ENCODE measurements around the gene DTNA.
"Not testable (repeated sequence)": the region's sequence is repeated elsewhere in the genome, so short reads cannot be mapped to it uniquely, and the experiment has no call there.

Gene DTNA

DNA sequence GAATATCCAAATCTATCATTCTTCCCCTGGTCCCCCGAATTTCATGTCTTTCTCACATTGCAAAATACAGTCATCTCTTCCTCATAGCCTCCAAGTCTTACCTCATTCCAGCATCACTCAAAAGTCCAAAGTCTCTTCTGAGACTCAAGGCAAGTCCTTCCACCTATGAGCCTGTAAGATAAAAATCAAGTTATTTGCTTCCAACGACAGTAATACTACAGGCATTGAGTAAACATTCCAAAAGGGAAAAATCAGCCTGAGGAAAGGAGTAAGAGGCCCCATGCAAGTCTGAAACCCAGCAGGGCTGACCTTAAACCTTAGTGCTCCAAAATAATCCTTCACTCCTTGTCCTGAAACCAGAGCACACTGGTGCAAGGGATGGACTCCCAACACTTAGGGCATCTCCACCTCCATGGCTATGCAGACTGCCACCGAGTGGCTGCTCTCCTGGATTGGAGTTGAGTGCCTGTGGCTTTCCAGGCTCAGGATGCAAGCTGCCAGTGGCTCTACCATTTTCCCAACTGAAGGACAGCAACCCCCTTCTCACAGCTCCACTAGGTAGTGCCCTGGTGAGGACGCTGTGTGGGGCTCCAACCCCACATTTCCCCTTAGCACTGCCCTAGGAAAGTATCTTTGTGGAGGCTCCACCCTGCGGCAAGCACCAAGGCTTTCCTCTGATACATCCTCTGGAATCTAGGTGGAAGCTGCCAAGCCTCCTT, 16.3 kb downstream of the DTNA start:
- DNase-seq: no peak

DNA sequence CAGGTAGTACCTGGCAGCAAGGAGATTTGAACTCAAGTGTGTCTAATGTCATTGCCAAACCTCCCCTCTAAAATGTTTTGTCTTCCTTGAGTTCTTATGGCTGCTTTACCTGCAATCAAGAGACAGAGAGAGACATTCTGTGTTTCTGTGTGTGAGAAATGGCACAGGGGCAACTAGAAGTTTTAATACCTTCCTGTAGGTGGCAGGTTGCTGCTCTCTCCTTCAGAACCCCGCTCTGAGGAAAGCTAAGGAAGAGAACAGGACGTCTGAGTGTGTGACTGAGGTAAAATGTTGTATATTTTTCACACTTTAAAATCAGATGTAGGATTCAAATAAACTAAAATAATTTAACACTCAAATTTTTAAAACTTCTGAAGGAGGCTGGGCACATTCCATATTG, 19.2 kb downstream of the DTNA start:
- peak; percentile 13 for DNase-seq

DNA sequence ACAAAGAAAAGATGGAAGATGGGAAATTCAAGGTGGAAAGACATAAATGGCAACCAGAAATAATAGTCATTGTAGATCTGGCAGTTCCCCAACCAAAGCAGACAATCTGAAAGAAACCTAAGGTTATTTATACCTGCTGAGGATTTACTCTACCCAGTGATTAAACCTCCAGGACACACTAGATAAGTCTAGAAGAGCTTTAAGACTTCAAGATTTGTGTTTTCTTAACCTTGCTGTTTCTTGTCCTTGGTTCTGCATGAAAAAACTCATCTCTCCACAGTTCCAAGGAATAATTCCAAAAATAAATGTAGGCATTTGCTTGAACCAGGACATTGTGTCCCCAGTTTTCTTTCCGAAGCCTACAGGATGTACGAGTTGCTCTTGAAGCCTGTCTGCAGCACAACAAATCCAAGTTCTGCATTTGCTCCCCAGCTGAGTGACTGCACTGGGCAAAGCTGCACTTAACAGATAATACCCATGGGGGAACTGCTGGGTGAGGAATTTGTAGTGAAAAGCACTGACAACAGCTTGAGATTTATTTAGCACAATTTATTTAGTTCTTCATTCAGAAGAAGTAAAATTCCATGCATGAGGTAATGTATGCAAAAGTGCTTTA, 19.8 kb downstream of the DTNA start:
- no peak for DNase-seq

GRCh38 chr18:34730774-34731173, 20.7 kb downstream of the DTNA start:
- no peak for DNase-seq

- DNase-seq: no peak
Measured at GRCh38 chr18:34734056-34734455, 24.0 kb downstream of the DTNA start.

GRCh38 chr18:34734526-34734925, 24.4 kb downstream of the DTNA start:
- DNase-seq: not testable (repeated sequence)

GRCh38 chr18:34738175-34738894, 28.2 kb downstream of the DTNA start:
- DNase-seq: no peak

DNA sequence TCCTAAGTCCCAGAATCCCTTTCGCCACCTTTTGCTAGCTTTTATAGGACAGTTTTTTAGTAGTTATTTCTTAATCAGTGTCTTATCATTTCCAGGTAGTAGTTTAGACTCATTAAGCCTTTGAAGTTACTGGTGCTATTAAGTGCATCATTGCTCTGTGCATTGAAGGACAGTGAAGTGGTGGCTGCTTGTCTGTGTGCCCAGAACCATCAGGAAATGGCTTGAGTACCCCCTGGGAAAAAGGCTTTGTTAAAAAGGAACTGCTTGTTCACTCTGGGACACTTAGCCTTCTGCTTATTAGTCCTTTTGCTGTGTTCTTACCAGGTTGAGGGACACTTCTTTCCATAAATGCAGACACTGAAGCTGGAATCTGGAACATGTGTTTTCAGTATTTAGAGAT, 30.0 kb downstream of the DTNA start:
- no peak for DNase-seq

DNA sequence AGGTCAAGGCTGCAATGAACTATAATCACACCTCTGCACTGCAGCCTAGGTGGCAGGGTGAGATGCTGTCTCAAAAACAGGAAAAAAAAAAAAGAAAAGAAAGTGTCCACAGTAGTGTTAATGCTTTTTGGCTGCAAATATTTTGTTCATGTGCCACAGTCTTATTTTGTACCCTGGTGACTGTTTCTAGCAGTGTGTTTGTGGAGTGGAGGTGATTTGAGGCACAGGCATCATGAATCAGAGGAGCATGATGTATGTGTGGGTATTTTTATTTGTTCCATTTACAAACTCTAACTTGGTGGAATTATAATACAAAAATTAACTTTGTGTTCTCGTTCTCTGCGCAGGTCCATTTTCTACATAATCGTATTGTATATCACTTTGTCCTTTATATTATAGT, 30.6 kb downstream of the DTNA start:
- no peak for DNase-seq

DNA sequence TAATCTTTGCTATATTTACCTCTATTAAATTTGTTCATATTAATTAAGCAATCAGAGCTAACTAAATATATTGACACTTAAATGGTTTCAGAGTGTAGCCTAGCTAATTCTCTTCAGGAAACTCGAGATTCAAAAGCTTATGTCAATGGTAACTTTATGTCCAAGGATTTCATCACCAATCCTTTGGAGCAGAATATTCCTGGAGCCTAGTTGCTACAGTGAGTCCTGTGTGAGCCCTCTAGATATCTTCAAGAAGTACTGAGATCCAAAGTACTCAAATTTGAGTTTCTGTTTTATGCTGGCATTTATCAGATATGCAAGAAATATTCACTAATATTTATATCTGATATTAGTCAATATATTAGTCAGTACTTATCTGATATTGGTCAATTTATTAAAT, 31.3 kb downstream of the DTNA start:
- no peak for DNase-seq

DNA sequence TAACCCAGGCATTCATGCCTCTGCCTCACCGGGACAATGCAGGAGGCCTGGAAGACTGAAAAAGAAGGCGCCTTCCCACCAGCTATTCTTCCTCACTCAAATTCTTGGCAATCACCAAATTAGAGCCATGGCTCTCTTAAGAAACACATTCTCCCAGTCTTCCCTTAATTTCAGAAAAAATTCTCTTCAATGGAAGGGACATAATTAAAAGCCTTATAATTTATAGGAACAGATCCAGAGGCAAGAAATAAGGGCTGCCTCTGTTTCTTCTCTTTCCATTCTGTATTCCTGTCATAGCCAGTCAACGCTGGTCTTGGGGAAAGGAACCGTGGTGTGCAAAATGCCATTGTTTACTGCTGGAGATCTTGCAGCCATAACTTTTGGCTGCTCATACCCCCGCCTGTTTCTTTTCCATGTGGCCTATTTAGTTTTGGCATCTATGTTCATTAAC, 32.8 kb downstream of the DTNA start:
- no peak for DNase-seq

- no peak for DNase-seq
Measured at GRCh38 chr18:34744569-34744968, 34.5 kb downstream of the DTNA start.

GRCh38 chr18:34746614-34747013, 36.5 kb downstream of the DTNA start:
- no peak for DNase-seq

DNA sequence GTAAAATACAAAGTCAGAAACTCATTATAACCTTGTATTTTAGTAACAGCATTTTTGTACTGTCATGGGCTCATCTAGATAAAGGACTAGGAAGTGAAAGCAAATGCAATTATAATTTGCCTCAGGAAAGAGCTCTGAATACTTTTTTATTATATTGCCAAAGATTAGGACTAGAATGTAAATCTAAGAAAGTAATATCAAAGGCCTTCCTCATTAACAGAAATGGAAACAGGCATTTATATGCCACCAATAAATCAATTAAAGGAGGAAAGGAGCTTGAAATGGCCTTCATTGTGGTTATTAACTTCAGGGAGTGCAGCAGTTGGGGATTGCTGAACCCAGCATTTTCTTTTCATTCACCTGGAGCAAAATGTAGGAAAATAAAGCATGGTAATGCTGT, 39.6 kb downstream of the DTNA start:
- DNase-seq: no peak

DNA sequence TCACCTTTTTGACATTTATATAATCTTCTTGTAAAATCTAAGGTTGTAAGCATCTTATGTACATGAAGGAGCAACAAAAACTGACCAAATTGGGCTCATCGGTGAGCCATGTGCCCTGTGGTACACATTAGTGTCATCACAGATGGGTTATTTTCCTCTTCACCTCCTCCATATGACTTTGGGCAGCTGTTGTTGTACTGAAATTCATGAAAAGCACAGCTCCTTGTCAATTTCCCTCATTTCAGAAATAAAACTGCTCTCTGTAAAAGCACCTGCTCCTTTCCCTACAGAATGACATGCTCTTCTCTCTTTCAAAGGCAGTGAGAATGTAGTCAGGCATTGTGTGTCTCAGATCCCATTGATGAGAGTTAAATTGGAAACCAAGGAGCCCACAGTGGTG, 42.0 kb downstream of the DTNA start:
- no peak for DNase-seq

GRCh38 chr18:34754300-34754699, 44.2 kb downstream of the DTNA start:
- DNase-seq: no peak

DNA sequence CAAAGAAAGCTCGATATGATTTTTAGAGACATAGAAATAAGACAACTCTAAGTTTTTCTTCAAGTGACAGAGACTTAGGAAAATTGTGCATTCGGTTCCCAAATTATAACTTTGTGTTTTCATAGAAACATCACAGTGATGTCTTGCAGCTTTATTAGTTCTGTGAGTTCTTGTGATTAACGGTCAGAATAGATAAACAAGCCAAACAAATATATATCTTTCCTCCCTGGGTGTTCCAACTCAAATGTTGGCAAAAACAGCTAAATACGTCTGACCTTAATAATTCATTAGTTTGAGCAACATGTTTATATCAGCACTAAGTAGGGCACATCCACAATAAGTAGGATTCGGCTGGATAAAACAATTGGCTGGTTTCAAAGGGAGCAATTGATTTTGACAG, 47.6 kb downstream of the DTNA start:
- no peak for DNase-seq

GRCh38 chr18:34758378-34758948, 48.4 kb downstream of the DTNA start:
- no peak for DNase-seq

- no peak for DNase-seq
Measured at GRCh38 chr18:34760444-34760843, 50.3 kb downstream of the DTNA start.

DNA sequence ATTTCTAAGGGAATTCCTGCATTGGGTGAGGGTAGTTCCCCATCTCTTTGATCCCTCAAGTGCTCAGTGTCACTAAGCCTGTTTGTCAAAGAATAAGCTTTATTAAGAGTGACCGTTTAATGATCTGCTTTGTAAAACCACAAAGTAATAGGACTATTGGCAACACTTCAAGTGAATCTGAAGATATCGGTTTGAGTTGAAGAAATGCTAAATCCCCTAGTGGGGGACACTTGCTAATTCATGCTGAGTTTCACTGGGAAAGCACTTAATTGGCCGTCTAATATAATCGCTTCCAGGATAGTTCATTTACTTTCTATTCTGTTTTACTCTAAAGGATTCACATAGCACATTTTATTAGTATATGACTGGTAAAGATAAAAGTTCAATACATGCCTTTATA, 54.4 kb downstream of the DTNA start:
- DNase-seq: no peak

DNA sequence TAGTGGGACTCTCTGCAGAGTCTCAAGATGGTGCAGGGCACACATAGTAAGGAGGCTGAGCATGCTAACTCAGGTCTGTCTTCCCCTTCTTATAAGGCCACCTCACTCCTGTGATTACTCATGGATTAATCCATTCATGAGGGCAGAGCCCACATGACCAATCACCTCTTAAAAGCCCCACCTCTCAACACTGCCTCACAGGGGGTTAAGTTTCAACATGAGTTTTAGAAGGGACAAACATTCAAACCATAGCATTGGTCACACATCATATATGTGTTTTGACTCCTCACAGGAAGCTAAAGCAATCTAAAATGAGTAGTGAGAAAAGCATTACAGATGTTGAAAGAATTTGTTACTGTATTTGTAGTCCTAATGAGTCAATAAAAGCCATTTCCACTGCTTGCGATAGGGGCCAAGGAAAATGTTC, 57.5 kb downstream of the DTNA start:
- DNase-seq: no peak

DNA sequence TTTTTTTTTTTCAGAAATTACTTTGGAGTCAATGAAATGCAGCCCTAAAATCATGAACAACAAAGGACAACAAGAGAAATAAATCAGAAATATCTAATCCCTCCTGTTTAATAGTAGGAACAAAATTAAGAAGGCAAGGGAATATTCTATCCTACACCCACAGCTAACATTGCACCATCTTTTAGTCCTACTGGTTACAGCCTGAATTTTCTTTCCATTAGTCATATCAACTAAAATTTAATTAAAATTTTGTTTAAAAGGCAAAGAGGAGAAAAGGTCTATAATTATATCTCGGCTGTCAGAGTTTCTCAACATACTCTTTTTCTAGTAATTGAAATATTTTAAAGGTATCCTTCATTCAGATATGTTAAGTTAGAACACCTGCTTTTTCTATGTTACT, 61.9 kb downstream of the DTNA start:
- DNase-seq: no peak

- DNase-seq: no peak
Measured at GRCh38 chr18:34772887-34773286, 62.8 kb downstream of the DTNA start.

GRCh38 chr18:34773378-34773777, 63.3 kb downstream of the DTNA start:
- no peak for DNase-seq
